Measurements from ENCODE around the gene KCNT1.

GRCh38 chr9:135706288-135706687 is 4.3 kb downstream of the KCNT1 start:
- TF ChIP-seq CTCF (IDR thresholded peaks at IDR 0.05; ENCODE audit: extremely low read depth in 1 of 2, insufficient read depth in 1 of 2, low read depth in 1 of 2, low read length in 2 of 2) = no peak
- TF ChIP-seq EZH2 (IDR thresholded peaks at IDR 0.05; ENCODE audit: borderline replicate concordance, low read depth, low read length, severe bottlenecking) = no peak
- TF ChIP-seq POLR2AphosphoS5 (IDR thresholded peaks at IDR 0.05; ENCODE audit: insufficient read depth, low read depth, low read length) = no peak
